HEK293 (cell line): ENCODE measurements around the gene NHP2.

Experiments
- CTCF ChIP-seq: fragments of 450-650 bp; formaldehyde crosslinking; IDR thresholded peaks from 2 replicates; pipeline ENCODE4 v1.5.1; 2016; ENCODE audit warnings: missing biosample characterization, missing genetic modification characterization
- KLF9 ChIP-seq: fragments of 450-650 bp; formaldehyde crosslinking; IDR thresholded peaks from 2 replicates; pipeline ENCODE4 v1.5.1; 2016; ENCODE audit warnings: missing biosample characterization, missing genetic modification characterization, low read depth
- RBAK ChIP-seq: fragments of 450-650 bp; formaldehyde crosslinking; IDR thresholded peaks from 2 replicates; pipeline ENCODE4 v1.5.1; 2016; ENCODE audit warnings: missing biosample characterization, missing genetic modification characterization
- ZBTB20 ChIP-seq: fragments of 450-650 bp; formaldehyde crosslinking; IDR thresholded peaks from 2 replicates; pipeline ENCODE4 v1.5.1; 2016; ENCODE audit warnings: missing biosample characterization, missing genetic modification characterization
- ZNF112 ChIP-seq: fragments of 450-650 bp; formaldehyde crosslinking; IDR thresholded peaks from 2 replicates; pipeline ENCODE4 v1.5.0; 2017; ENCODE audit warnings: missing biosample characterization, missing genetic modification characterization
- ZNF24 ChIP-seq: fragments of 450-650 bp; formaldehyde crosslinking; IDR thresholded peaks from 2 replicates; pipeline ENCODE4 v1.5.1; 2016; ENCODE audit warnings: missing biosample characterization, missing genetic modification characterization
- ZNF768 ChIP-seq: fragments of 450-650 bp; formaldehyde crosslinking; IDR thresholded peaks from 2 replicates; pipeline ENCODE4 v1.5.1; 2018; ENCODE audit warnings: missing biosample characterization, mild to moderate bottlenecking, missing genetic modification characterization
- ZNF776 ChIP-seq: fragments of 450-650 bp; formaldehyde crosslinking; IDR thresholded peaks from 2 replicates; pipeline ENCODE4 v1.5.0; 2017; ENCODE audit warnings: missing biosample characterization, missing genetic modification characterization, borderline replicate concordance

GRCh38 chr5:178106086-178106485 lies 47.6 kb downstream of the NHP2 start:
- TF ChIP-seq ZBTB20 (tag by site-specific recombination) (no peak), RBAK (tag by site-specific recombination) (no peak), ZNF776 (no peak), CTCF (no peak), KLF9 (tag by site-specific recombination) (no peak), ZNF24 (tag by site-specific recombination) (no peak), ZNF768 (no peak), ZNF112 (tag by site-specific recombination) (no peak)
